DMS53 treated with DMSO at 0.1 percent for 48 hours (cell line): ENCODE results near the gene FBXO42.

Experiments used
- DNase-seq: peaks from one replicate; lab custom pipeline; 2025; ENCODE audit not compliant: unreplicated experiment; lab: John Stamatoyannopoulos, UW

FBXO42 gene

DNA sequence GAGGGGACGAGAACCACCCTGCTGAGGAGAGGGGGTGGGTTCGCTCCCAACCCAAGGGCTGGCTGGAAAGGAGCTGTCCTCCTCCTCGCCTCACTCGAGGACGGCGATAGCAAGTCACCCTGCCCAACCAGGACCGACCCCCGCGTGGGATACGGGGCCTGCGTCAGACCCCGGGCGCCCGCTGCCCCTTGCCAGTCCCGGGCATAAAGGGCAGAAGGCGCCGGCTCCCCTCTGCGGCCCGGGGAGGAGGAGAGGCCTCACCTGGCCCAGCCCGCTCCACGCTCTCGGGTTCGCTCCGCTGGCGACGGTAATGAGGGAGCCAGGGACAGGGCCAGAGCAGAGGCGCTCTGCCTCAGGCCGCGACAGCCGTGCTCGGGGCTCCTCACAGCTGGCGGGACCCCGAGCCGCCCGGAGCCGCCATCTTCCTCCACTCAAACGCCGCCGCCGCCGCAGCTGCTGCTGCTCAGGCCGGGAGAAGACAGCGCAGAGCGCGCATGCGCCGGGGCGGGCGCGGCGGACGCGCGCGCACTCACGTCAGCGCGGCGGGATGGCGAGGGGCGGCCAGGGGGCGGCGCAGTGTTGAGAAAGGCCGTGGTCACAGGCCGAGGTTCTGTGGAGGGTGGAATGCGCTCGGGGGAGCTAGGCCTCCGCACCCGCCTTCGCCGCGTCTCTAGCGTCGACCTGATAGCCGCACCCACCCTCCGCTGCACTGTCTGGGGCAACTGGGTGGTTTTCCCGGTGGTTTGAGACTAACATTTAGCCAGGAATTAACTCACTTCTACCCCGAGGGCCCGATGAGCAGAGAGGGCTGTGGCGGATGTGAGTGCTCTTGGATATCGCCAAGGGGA lies at the start of gene FBXO42:
TSS of gene FBXO42 (minus strand) at position 487 of the 848 bp plus-strand sequence. CDS start 37,062 bp downstream, outside the sequence.
- DNase-seq = peak; percentile 80

DNA sequence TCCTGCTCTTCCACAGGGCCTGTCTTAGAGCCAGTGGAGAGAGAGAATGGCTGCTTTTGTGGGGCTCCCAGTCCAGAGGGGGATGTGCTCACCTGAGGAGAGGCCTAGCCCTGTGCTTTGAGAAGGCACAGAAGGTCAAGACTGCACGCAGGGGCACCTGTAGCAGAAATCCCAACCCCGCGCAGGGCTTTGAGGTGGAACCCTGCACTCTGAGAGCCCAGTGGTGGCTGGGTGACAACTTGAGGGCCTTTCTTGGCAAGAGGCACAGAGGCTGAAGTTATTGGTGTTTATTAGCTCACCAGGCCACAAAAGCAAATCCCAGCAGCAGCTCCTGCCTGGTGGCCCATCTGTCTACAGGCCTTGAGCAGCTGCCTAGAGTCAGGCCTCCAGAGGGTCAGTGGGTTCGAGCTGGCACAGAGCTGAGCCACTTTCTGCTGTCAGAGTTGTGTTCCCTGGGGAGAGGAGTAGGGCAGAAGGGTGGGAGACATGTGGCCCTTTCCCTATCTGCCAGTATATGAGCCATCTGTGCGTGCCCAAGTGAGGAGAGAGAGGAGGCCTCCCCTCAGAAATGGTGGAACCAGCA lies 46.2 kb upstream of the FBXO42 start:
- no peak for DNase-seq

DNA sequence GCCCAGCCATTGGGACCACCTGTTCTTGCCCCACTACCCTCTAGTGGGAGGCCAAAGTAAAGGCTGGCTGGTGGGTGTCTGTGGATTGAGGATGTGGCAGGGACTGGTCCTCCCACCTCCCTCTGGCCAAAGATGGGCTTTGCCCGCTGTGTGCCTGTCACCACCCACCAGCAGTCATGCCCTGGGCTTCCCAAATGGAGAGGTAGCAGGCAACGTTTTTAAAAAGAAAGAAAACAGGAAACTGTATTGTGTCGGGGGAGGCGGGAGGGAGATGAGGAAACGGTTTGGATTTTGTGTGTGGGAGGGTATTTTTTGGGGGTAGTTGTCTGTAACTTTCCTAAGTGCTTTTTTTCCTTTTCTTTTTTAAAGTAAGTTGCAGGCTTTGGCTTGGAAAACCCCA lies 44.8 kb upstream of the FBXO42 start:
- DNase-seq = no peak

DNA sequence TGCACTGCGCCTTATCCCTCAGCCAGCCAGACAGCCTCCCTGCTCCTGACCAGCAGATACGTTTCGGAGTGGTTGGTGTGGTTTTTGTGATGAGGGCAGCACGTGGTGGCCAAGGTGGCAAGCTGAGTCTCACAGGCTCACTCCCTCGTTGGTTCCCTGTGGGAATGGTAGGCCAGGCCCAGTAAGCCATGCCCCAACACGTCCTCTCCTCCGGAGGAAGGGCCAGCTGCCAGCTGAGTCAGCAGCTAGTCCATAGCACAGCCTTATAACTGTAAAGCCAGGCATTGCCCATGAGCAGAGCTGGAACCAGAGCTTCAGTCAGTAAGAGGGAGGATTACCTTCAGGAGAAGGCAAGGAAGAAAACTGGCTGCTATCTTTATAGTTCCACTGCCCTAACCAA lies 44.3 kb upstream of the FBXO42 start:
- no peak for DNase-seq

DNA sequence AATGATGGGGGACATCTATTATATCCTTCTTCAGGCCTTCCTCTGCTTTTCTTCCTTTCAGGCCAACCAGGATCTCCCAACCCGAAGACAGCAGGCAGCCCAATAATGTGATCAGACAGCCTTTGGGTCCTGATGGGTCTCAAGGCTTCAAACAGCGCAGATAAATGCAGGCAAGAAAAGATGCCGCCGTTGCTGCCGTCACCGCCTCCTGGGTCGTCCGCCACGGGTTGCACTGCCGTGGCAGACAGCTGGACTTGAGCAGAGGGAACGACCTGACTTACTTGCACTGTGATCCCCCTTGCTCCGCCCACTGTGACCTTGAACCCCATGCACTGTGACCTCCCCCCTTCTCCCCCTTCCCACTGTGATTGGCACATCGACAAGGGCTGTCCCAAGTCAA lies 42.7 kb upstream of the FBXO42 start:
- DNase-seq = no peak

DNA sequence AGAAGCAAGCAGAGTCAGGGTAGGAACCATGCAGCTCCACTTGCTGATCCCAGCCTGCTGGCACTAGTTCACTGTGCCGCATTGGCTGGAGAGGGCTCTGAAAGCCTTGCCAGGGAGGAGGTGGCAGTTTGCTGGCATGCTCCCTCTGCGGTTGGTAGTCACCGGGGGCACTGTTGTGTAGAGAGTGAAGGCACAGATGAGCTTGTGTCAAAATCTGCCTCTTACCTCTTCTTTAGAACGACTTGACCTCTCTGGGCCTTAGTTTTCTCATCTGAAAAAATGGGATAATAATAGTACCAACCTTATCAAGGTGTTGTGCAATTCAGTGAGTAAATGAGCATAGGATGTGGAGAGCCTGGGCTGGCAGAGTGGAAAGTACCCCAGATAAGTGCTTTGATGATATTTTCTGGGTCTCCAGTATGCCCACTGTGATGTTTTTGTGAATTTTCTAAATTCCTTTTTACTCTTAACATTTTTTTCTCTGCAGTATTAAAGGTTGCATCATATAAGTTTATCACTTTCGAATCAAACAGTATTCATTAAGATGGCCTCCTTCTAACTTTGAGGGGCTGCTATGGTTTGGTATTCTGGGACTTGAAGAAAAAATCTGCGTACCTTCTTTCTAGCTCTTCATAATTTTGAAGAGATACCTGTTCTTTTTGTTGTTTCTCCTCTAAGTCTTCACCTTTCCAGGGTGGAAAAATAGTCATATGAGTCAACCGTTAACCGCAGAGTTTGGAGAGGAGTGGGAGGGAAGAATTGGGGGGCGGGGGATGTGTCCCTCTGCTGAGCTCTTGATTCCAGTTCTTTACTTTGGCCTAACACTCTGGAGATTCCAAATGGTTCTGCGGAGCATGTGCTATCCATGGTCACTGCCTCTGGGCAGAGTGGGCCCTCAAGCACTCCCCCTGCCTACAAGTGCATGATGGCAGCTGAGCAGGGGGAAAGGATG lies 41.6 kb upstream of the FBXO42 start:
- no peak for DNase-seq

DNA sequence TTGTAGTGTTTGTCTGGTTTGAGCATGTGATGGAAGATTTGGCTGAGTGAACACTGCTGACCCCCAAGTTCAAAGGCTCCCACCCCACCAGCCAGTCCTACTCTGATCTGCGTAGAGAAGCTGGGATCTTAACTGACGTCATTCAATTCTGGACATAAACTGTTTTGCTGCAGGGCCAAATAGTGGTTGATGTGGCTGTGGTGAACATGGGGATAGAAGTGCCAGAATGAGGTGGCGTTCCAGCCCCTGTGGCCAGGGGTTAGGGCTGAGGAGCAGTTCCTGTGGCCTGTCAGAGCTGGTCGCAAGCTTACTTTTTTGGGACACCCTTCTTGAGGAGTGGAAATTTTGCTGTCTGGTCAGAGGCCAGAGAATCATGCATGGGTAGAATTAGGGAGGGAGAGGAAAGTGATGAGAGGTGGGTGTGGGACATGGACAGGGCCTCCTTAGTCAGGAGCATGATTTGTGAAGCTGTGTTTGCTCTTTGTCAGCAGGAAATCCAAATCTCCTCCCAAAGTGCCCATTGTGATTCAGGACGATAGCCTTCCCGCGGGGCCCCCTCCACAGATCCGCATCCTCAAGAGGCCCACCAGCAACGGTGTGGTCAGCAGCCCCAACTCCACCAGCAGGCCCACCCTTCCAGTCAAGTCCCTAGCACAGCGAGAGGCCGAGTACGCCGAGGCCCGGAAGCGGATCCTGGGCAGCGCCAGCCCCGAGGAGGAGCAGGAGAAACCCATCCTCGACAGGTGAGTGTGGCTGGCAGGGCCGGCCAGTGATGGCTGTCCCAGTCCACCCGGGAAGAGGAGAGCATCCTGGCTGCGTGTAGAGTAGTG lies 40.7 kb upstream of the FBXO42 start:
- no peak for DNase-seq

DNA sequence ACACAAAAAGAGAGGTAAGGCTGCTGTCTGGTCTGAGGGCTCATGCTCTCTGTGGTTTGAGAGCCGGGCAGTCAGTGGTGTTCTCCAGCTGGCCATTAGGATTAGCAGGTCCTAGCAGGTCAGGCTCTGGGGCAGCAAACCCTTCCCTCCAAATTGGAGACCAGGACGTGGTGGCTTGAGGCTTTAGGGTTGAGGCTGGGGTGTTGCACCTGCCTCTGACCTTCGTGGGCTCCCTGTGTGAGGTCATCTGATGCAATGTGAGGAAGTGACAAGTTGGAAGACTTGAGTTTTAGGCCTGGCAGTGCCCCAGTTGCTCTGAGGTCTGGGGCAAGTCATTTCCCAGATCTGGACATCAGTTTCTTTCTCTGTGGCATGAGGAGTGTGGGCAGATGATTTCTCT lies 39.1 kb upstream of the FBXO42 start:
- no peak for DNase-seq

DNA sequence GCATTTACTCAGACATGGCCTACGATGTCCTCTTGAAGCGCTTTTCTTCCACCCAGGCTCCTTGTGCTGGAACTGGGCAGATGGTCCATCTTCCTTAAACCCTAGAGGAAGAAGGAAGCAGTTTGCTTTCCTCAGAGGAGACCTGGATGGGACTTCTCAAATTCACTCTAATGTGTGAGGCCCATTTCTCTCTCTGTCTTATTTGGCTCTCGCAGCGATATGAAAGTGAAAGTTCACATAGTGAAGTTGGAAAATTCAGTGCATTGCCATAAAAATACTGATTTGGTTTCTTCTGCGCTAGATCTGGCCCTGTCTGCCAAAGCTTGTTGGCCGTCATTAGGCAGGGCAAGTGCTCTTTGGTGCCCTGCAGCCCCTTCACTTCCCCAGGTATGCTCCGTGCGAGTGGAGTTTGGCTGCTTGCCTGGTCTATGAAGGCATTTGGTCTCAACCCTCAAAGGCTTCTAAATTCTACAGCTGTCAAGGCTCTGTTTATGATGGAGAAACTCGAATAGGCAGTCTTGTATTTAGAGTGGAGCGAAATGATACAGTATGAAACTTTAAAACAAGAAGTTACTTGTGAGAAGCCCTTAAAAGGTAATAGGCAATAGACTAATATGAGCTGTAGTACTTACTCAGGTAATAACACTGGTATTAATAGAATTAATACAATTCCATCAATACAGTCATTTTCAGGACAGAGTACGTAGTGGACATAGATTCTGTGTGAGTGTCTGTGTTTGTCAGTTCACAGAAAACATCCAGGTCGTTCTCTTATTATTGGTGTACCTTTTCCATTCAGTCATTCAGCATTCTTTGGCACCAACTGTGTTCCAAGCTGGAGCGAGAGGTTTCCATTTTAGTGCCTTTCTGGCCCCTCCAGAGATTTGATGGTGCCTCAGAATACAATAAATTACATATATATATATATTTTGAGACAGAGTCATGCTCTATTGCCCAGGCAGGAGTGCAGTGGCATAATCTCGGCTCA lies 35.2 kb upstream of the FBXO42 start:
- DNase-seq = no peak

DNA sequence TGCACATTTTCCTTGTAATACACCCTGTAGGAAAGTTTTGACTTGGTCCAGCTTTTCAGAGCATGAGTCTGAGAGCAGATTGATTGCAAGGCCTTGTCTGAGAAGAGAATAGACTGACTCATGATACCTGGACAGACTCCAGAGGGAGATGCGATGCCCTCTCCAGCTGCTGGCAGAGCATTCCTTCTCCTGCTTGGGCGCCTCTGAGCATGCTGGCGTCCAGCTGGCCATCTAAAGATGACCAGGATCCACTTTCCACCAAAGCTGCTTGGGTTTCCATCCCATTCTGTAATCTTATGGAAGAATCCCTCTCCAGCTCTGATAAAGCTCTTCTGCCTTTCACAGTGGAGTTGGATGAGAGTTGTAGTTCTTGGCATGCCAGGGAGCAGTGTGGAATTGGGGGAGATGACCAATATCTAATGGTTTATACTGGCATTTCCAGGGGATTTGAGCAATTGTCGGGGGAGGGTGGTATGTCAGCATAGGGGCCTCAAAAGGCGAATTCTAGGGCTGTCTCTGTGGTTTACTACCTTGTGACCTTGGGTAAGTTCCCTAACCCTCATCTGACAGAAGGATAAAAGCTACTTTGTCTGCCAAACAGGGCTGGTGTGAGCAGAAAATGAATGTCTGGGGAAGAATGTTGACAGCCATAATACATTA lies 34.3 kb upstream of the FBXO42 start:
- no peak for DNase-seq

DNA sequence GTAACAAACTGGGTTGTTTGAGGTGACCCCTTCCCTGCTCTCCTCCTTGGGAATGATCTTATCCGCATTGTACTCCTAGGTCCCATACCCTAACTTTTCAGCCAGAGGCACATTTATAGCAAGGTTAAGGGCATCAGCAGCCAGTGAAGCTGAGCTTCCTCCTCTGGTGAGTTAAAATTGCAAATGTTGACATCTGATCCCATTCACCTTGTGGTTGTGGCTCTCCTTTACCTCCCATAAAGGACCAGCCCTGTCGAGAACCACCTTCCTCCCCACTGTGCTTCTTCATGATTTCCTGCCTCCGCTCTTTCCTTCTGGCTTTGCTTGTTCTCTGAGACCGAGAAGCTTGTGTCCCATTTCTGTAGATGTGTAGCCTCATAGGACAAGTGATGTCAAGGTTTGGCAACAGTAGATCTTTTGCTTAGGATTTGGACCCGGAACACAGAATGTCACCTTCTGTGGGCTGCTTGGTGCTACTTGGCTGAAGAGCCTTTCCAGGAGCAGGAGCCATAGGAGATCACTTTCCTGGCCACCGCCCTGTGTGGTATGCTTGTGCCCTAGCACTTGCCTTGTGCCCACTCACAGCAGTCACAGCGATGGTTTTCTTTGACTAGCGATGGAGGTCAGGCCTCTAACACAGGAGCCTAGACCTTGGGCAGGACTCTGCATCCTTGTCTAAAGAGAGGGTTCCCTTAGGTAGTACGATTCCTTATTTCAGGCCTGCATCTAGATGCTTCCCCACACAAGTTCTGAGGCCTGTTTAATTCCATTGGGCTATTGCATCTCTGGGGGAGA lies 33.6 kb upstream of the FBXO42 start:
- no peak for DNase-seq

DNA sequence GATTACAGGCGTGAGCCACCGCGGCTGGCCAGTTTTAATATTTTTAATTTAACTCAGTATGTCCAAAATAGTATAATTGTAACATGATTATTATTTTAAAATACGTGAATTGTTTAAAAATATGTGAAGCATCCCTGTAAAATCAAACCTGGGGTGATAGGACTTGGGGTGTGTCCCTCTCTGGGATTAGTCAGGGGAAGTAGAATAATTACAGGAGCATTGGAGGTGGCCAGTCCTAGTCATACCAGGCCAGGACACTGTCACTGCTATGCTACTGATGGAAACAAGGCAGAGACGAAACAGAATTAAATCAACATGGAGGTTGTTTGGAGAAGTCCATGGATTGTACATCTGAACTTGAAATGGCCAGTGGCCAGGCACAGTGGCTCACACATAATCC lies 31.6 kb upstream of the FBXO42 start:
- DNase-seq = no peak

DNA sequence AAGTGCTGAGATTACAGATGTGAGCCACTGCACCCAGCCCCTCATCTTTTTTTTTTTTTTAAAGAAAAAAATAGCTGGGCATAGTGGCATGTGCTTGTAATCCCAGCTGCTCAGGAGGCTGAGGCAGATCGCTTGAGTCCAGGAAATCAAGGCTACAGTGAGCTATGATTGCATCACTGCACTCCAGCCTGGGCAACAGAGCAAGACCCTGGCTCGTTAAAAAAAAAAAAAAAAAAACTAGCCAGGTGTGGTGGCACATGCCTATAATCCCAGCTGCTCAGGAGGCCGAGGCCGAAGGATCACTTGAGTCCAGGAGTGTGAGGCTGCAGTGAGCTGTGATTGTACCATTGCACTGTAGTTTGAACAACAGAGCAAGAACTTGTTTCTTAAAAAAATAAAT lies 28.6 kb upstream of the FBXO42 start:
- DNase-seq = no peak

DNA sequence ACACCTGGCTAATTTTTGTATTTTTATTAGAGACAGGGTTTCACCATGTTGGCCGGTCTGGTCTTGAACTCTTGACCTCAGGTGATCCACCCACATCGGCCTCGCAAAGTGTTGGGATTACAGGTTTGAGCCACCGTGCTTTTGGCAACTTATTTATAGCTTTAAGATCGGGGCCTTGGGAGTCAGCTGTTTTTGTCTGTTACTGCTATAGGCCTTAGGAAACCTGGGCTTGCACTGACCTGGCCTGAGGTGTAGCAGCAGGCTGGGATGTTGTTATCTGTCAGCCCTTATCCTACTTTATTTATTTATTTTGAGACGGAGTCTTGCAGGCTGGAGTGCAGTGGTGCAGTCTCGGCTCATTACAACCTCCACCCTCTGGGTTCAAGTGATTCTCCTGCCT lies 26.2 kb upstream of the FBXO42 start:
- no peak for DNase-seq

DNA sequence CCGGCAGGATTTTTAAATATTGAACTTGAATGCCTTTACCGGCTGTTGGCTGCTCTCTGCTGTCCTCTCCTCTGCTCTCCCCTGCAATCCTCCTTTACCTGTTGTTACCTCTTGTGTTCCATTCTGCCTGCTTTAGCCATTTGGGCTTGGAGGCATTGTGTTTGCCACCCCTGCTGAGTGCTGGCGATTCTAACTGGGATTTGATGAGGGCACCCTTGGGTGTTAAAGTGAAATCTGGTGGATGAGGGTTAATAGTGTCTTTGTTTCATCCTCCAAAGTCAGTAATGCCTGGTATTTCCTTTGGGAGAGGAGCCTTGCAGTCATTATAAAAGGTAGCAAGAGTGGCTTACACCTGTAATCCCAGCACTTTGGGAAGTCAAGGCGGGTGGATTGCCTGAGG lies 24.7 kb upstream of the FBXO42 start:
- no peak for DNase-seq

DNA sequence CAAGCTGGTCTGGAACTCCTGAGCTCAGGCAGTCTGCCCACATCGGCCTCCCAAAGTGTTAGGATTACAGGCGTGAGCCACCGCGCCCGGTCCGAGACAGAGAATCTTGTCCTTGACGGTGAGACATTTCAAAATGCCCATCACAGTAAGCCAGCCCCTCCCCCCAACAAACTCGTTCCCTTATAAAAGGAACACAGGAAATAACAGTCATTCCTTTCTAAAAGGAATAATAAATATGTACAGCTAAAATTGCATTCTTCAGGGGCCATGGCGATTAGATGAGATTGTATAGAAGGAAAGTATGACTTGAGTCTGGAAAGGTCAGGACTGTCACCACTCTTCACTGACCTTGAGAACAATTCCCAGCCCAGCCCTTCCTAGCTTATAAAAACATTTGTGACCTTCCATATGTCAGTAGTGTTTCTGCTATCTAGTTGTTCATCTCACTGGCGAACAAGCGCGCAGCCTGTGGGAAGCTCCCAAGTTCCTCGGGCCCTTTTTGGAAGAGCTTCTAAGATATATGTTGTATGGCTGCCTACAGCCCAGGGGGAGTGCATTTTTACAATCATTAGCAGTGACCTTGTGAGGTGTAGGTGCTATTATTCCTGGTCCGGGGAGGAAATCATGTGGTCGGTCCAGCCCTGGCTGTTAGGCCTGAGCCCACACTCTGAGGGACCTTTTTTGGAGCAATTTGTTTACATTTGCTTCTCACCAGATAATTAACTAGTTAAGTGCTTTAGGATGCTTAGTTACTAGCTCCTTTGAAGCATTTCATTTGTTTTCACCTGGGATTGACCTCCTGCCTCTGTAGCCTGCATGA lies 23.5 kb upstream of the FBXO42 start:
- DNase-seq = no peak

DNA sequence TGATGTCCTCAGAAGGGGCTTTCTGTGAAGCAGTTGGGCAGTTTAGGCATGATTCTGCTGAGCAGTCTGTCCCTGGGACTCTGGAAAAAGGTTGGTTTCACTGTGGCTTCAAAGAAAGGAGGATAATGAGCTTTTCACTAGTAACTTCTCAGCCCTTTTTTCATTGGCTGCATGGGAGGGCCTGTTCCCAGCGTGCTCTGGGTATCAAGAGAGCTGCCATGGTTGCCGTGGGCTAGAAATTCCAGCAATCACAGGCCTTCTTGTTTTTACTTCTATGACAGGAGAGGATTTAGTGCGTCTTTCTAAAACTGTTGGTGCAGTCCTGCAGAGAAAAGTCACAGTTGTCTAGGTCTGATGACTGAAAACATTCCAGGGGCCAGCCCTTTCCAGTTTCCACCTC lies 22.0 kb upstream of the FBXO42 start:
- no peak for DNase-seq
